HL-60 (cell line): ENCODE measurements around the gene EVX2.
A peak's percentile ranks its signal among the peaks of the same experiment; 100 is the strongest.

Source experiments
- DNase-seq, 2 experiments: peaks; one replicate each; pipeline ENCODE4 v3.0.0-alpha.2; 2010 to 2020; ENCODE audit warnings: low read depth in 1 of 2, low spot score in 1 of 2
- H3K27ac ChIP-seq: fragments of 250-450 bp; sonication (Bioruptor Pico); replicated peaks from 2 replicates; pipeline ENCODE4 v1.5.1; 2020; ENCODE audit warnings: mild to moderate bottlenecking, moderate library complexity
- H3K27me3 ChIP-seq: fragments of 250-450 bp; sonication (Bioruptor Pico); 2 replicates; pipeline ENCODE4 v1.5.1; 2021; ENCODE audit warnings: mild to moderate bottlenecking, moderate library complexity; ENCODE audit not compliant: insufficient read depth, poor library complexity, severe bottlenecking
- H3K4me3 ChIP-seq: replicated peaks from 2 replicates; pipeline ENCODE4 v1.5.1; 2011; ENCODE audit warnings: mild to moderate bottlenecking, control low read depth, low read length; ENCODE audit not compliant: insufficient read depth
- GABPA ChIP-seq: IDR thresholded peaks from 2 replicates; pipeline ENCODE4 v1.6.1; 2012; ENCODE audit warnings: low read depth
- POLR2AphosphoS5 ChIP-seq: IDR thresholded peaks from 2 replicates; pipeline ENCODE4 v1.6.1; 2012; ENCODE audit warnings: low read depth
- SPI1 ChIP-seq: IDR thresholded peaks from 2 replicates; pipeline ENCODE4 v1.6.1; 2012; ENCODE audit warnings: low read depth, mild to moderate bottlenecking, borderline replicate concordance
- TF ChIP-seq, protein P1 (sequence below): IDR thresholded peaks from one replicate; pipeline ENCODE4 v1.5.1; 2011; ENCODE audit warnings: low read length, control low read depth, inconsistent platforms; ENCODE audit not compliant: insufficient read depth
- TF ChIP-seq, protein P2 (sequence below): IDR thresholded peaks from 2 replicates; pipeline ENCODE4 v1.6.1; 2012; ENCODE audit warnings: low read depth; ENCODE audit not compliant: insufficient replicate concordance

The EVX2 gene

DNA sequence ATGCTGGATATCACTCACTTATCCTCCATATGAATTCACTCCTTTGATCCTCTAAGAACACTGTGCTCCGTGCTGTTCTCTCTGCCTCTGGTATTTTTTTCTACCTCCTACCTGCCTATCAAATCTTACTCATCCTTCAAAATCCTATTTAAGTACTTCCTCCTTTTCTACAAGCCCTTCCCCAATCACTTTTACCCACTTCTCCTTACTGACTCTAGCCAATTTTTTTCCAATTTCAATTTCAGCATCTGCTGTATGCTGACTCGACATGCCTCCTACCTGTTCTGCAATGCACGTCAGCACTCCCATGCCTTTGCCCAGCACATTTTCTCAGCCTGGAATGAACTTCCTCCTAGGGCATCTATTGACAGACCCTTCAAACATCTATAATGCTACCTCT lies 44.4 kb downstream of the EVX2 start:
- H3K27ac ChIP-seq, result no peak overlapping the region
- TF ChIP-seq SPI1 (peak; percentile 84; the same call in 1 of the 2 replicates), GABPA (no peak)
- no peak overlapping the region for H3K4me3 ChIP-seq
- no peak for DNase-seq
- peaks cover 3% of the 10 kb centered on the region for H3K27me3 ChIP-seq

DNA sequence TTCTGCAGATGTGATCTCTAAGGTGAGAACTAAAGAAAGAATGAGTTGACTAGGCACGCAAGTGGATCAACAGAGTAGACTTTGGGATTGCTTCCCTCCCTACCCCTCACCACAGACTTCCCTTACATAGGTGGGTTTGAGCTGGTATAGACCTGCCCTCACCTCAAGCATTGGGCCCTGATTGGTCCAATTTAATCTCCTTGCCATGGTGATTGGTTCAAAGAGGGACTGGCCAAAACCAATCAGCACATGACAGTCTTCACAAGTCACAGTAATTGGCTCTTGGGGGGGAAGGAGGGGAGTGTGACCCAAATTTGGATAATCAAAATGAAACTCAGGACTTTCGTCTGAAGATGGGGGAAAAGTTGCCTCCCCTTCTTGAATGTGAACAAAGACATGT lies 45.1 kb downstream of the EVX2 start:
- TF ChIP-seq GABPA, result no peak
- TF ChIP-seq, protein P1, sequence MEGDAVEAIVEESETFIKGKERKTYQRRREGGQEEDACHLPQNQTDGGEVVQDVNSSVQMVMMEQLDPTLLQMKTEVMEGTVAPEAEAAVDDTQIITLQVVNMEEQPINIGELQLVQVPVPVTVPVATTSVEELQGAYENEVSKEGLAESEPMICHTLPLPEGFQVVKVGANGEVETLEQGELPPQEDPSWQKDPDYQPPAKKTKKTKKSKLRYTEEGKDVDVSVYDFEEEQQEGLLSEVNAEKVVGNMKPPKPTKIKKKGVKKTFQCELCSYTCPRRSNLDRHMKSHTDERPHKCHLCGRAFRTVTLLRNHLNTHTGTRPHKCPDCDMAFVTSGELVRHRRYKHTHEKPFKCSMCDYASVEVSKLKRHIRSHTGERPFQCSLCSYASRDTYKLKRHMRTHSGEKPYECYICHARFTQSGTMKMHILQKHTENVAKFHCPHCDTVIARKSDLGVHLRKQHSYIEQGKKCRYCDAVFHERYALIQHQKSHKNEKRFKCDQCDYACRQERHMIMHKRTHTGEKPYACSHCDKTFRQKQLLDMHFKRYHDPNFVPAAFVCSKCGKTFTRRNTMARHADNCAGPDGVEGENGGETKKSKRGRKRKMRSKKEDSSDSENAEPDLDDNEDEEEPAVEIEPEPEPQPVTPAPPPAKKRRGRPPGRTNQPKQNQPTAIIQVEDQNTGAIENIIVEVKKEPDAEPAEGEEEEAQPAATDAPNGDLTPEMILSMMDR, result no peak
- TF ChIP-seq, protein P2, sequence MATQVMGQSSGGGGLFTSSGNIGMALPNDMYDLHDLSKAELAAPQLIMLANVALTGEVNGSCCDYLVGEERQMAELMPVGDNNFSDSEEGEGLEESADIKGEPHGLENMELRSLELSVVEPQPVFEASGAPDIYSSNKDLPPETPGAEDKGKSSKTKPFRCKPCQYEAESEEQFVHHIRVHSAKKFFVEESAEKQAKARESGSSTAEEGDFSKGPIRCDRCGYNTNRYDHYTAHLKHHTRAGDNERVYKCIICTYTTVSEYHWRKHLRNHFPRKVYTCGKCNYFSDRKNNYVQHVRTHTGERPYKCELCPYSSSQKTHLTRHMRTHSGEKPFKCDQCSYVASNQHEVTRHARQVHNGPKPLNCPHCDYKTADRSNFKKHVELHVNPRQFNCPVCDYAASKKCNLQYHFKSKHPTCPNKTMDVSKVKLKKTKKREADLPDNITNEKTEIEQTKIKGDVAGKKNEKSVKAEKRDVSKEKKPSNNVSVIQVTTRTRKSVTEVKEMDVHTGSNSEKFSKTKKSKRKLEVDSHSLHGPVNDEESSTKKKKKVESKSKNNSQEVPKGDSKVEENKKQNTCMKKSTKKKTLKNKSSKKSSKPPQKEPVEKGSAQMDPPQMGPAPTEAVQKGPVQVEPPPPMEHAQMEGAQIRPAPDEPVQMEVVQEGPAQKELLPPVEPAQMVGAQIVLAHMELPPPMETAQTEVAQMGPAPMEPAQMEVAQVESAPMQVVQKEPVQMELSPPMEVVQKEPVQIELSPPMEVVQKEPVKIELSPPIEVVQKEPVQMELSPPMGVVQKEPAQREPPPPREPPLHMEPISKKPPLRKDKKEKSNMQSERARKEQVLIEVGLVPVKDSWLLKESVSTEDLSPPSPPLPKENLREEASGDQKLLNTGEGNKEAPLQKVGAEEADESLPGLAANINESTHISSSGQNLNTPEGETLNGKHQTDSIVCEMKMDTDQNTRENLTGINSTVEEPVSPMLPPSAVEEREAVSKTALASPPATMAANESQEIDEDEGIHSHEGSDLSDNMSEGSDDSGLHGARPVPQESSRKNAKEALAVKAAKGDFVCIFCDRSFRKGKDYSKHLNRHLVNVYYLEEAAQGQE, result no peak
- no peak for TF ChIP-seq POLR2AphosphoS5
- no peak for TF ChIP-seq SPI1
- DNase-seq, result no peak
- no peak overlapping the region for H3K4me3 ChIP-seq

DNA sequence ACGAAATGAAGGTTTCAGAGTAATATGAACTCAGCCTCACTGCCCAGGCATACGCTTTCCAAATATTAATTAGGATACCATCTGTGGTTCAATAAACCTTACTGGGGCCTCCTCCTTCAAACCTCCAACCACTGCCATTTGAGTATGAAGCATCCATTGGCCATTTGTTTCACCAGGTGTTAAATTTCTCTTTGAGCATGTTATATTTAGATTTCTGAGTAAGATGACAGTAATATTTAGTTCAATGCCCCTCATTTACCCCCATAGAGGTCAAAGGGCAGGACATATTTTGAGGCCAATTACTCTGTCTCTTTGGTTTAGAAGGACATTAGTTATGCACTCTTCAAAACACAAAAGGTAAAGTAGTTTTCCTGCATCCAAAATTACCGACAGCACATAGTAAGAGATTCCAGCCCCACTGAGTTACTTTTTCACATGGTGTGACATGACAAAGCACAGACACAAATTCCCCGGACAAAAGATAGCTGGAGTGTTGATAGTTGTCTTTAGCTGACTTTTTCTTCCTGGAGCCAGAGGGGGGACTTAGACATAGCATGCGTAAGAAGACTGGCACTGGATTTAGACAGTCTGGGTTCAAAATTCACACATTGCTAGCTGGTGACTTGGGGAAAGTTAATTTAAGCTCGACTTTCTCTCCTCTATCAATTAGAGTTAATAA lies 48.6 kb downstream of the EVX2 start:
- H3K4me3 ChIP-seq, result no peak overlapping the region
- no peak for DNase-seq
- TF ChIP-seq, protein P1, result no peak
- no peak for TF ChIP-seq SPI1
- TF ChIP-seq POLR2AphosphoS5, result no peak
- no peak for TF ChIP-seq GABPA
- TF ChIP-seq, protein P2, result no peak

More for the DNA sequence above, 45.1 kb downstream of the EVX2 start:
- H3K27ac ChIP-seq, result no peak overlapping the region
- H3K27me3 ChIP-seq, result peaks cover 3% of the 10 kb centered on the region

DNA sequence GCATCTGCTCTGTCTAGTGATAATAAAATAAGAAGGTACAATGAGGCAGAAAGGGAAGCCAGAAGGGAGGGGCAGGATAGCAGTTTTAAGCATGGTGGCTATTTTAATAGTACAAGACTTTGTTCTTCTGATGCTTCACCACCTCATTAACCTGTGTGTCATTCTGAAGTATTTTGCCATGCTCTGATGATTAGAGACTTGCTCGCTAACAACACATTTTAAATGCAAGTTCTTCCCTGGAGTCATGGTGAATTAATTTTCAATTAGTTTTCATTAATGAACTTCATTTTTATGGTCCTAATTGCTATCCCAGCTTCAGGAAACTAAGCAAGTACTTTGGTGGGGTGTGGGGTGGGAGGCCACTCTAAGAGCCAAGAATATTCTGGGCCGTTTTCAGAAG lies 56.0 kb downstream of the EVX2 start:
- Histone ChIP-seq H3K4me3 (no peak overlapping the region), H3K27ac (no peak overlapping the region), H3K27me3 (peaks cover 2% of the 10 kb centered on the region)
- no peak for DNase-seq
- TF ChIP-seq POLR2AphosphoS5, result no peak
- TF ChIP-seq, protein P2, result no peak
- no peak for TF ChIP-seq SPI1
- no peak for TF ChIP-seq GABPA
- TF ChIP-seq, protein P1, result no peak

More for the DNA sequence above, 48.6 kb downstream of the EVX2 start:
- peaks cover 3% of the 10 kb centered on the region for H3K27me3 ChIP-seq
- no peak overlapping the region for H3K27ac ChIP-seq
